HK-2 (cell line): ENCODE data around the gene AIG1.
"Not testable (repeated sequence)": the region's sequence is repeated elsewhere in the genome, so short reads cannot be mapped to it uniquely, and the experiment has no call there.

ENCODE experiments used
- DNase-seq: peaks from one replicate; pipeline ENCODE4 v3.0.0-alpha.2; 2018; ENCODE audit not compliant: unreplicated experiment

AIG1 gene

GRCh38 chr6:143127941-143128680 lies 67.4 kb downstream of the AIG1 start:
- DNase-seq, result no peak

DNA sequence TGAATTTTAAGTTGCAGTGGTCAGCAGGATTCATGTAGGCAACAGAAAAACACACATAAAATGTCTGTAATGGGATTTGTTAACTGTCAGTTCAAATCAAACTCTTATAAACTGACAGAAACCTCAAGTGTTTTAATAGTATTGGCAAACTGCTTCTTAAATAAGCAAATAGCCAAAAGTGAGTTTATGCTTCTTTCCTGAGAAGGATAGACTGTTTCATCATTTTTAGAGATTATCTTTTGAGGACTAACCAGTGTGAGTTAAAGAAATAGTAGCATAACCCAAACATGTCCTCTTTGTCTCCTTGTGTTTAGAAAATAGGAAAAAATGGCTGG lies 68.0 kb downstream of the AIG1 start:
- DNase-seq, result no peak

- DNase-seq, result no peak
Observed at GRCh38 chr6:143130928-143131327, 70.2 kb downstream of the AIG1 start.

- DNase-seq, result no peak
Observed at GRCh38 chr6:143135325-143135724, 74.6 kb downstream of the AIG1 start.

GRCh38 chr6:143135797-143136561 lies 75.3 kb downstream of the AIG1 start:
- no peak for DNase-seq

GRCh38 chr6:143136647-143137046 lies 76.0 kb downstream of the AIG1 start:
- DNase-seq, result no peak

- no peak for DNase-seq
Observed at GRCh38 chr6:143139239-143139784, 78.6 kb downstream of the AIG1 start.

GRCh38 chr6:143139884-143140283 lies 79.2 kb downstream of the AIG1 start:
- DNase-seq, result not testable (repeated sequence)

DNA sequence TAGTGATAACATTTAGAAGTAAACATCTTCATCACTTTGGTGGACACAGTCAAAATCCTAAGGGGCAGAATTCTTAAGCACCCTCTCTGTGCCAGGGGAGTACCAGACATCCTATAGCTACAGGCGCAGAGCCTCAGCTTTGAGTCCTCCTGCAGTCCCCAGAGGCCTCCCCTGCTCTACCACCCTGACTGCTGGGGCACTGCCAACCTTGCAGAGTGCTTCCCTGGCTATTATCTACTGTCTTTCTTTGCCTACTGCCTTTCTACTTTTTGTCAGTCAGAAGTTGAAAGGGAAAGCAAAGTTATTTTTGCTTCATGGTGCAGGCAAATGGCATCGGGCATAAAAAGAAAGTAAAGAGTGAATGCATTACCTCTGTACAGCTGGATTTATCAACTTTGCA lies 80.1 kb downstream of the AIG1 start:
- DNase-seq, result no peak

- no peak for DNase-seq
Observed at GRCh38 chr6:143141442-143141841, 80.8 kb downstream of the AIG1 start.

- DNase-seq, result no peak
Observed at GRCh38 chr6:143146186-143146851, 85.6 kb downstream of the AIG1 start.

GRCh38 chr6:143149771-143150170 lies 89.1 kb downstream of the AIG1 start:
- DNase-seq, result no peak

DNA sequence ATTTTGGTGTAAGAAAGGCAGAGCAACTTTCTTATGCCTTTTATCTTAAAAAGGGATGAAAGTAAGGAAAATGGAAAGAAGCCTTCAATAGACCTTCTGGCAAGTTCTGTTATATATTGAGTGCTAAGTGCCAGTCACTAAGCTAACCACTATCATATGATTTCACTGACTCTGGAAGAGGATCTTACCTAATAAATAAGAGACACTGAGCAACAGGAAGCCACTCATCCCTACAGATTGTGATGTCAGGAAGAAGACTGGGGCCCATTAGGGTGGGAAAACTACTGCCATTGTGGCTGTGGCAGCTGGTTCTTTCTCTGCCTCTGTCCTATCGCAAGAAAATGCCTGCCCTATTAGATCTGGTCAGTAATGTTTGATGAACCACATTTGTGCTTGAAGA lies 89.6 kb downstream of the AIG1 start:
- no peak for DNase-seq

DNA sequence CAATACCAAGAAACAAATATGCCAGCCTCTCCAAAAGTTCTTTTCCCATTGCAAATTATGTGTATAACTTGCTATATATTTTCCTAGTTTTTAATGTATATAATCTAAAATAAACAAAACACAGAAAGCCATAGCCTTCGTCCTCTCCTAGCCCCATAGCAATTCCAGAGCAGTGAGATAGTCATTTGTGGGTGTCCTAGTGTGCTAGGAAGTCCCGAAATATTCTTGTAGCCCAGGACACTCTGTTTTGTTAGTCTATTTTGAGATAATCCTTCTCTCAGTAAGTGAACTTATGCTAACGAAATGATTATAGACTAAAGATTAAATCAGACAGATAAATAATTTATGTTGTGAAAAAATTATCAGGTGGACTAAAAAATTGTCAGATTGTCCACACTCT lies 90.7 kb downstream of the AIG1 start:
- no peak for DNase-seq

GRCh38 chr6:143155681-143156080 lies 95.0 kb downstream of the AIG1 start:
- no peak for DNase-seq

GRCh38 chr6:143157131-143157530 lies 96.4 kb downstream of the AIG1 start:
- DNase-seq, result no peak

DNA sequence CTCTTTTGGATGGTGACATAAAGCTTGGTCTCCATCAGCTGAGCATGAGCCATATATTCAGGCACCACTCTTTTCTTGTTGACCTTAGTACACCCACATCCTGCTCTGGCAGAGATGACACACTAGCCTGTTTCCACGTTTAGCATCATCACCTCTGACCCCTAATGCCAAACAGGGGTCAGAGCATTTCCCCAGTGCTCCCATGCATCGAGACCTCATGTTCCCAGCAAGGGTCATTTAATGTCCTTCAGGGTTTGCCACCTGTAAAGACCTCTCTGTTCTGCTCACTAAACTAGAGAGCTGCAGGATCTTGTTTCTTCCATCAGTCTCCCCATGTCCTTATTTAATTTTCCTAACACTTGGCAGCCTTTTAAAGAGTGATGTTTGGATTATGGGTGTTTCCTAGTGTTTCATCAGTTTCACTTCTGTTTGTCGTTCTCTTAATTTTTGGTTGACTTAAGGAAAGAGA lies 97.5 kb downstream of the AIG1 start:
- DNase-seq, result no peak

DNA sequence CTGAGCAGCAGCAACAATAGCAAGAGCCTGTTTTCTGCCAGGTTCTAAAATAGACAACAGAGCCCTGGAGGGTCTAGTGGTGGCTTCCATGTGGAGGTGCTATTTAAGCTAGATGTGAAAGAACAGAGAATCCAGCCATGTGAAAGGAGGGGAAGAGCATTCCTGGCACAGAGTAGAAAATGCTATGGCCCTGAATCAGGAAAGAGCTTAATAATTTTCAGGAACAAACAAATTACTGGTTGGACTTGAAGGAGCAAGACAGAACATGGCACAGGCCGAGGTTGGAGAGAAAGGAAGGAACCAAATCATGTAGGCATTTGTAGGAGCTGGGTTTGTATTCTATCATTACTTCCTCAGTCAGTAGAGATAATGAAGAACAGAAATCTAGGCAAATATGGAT lies 98.3 kb downstream of the AIG1 start:
- DNase-seq, result no peak

- DNase-seq, result no peak
Observed at GRCh38 chr6:143160015-143160414, 99.3 kb downstream of the AIG1 start.

DNA sequence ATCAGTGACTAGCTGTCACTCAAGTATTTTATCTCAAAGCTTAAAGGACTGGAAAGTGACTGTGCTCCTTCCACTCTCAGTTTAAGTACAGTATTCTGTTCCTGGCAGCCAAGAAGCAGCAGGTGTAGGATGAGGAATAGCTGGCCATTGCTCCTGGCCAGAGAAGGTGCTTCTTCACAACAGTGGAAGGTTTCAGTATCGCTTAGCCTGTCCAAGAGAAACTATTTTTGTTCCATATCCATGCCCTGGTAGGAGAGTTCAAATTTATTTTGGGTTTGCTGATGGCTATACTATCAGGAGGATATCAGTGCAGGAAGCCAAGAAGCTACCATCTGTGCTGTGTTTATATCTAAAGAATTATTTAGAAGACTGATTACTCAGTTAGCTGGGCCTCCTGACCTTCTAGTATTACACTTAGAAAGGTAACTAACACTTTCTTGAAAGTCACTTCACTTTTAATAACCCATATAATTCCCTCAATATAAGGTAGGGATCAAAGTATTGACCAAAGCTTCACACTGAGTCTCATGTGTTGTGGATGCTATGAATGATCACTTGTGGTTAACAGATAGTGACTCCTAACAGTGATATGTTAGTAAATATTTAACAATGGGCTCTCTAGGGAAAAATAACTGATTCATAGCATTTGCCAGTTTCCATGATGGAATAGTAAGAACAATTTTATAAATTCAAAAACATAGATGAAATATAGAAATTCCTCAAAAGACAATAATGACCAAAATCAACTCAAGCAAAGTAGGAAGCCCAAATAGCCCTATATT lies 99.9 kb downstream of the AIG1 start:
- no peak for DNase-seq

GRCh38 chr6:143163621-143164020 lies 102.9 kb downstream of the AIG1 start:
- no peak for DNase-seq
